NCI-H1092 treated with DMSO at 0.1 percent for 48 hours (cell line): Measurements from ENCODE around the gene LONP2.
"Not testable (repeated sequence)": the region's sequence is repeated elsewhere in the genome, so short reads cannot be mapped to it uniquely, and the experiment has no call there.

Experiments
- DNase-seq: peaks from one replicate; lab custom pipeline; 2025; lab: John Stamatoyannopoulos, UW

Gene LONP2

DNA sequence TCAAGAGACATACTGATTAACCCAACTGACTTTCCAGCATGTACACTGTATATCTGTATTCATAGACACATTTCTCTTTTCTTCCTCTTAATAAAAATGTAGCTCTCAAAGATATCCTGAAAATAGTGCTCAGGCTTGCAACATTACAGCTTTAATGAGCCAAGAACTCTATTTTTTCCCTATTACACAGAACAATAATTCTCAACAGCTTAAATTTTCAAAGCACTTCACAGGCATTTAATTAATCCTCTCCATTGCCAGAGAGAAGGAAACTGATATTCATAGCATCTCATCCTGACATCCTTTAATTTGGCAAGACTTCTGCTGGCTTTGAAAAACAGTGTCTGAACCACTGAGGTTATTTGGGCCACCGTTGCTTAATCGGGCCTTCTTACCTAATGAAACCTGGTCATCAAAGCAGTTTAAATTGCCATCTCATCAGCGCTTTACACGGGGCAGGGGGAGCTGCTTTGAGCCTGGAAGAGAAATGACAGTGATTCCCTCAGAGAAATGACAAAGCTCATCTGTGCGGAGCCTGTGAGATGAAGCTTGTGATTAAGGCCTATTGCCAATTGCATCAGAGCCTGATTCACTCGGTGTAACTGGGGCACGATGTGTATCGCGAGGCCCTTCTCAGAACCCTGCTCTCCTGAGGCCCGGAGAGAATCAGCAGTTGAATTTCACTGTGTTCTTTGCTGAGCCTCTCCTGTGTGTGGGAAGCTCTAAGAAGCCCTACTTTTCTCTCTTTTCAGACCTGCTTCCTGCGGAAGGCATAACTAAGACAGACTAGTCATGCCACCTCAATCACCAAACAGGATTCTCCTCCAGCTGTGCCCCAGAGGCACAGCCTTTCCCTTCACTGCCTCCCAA, 149.6 kb downstream of the LONP2 start:
- no peak for DNase-seq

DNA sequence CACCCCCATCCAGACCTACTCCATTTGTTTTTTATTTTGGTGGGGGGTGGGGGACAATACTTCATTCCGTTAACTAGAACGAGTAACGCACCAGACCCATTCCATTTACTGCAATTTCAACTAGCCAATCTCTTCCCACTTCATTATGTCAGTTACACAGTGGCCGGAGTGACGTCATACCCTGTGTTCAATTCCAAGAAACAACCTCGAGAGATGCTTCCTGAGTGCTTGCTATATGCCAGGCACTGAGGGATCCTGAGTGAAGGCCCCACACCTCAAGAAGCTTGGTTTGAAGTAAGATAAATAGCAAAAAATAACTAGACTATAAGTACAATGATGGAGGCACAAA, 150.2 kb downstream of the LONP2 start:
- no peak for DNase-seq

DNA sequence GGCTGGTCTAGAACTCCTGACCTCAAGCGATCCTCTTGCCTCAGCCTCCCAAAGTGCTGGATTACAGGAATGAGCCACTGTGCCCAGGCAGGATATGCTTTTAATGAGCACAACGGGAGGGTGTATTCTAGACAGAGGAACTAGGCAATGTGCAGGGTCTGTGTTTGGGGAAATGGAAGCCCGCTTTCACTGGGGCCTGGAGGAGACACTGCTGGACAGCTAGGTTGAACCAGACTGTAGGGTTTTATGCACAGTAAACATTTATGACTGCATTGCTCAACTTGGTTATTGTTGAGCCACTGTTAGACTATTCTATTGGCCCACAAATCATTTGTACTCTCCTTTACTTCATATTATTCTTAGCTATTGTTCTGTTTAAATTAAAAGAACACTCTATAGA, 151.3 kb downstream of the LONP2 start:
- DNase-seq = no peak

DNA sequence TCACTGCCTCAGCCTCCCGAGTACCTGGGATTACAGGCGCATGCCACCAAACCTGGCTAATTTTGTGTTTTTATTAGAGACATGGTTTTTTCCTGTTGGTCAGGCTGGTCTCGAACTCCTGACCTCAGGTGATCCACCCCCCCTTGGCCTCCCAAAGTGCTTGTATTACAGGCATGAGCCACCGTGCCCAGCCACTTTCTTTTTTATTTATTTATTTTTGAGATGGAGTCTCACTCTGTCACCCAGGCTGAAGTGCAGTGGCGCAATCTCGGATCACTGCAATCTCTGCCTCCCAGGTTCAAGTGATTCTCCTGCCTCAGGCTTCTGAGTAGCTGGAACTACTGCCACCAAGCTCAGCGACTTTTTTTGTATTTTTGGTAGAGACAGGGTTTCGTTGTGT, 158.4 kb downstream of the LONP2 start:
- not testable (repeated sequence) for DNase-seq

DNA sequence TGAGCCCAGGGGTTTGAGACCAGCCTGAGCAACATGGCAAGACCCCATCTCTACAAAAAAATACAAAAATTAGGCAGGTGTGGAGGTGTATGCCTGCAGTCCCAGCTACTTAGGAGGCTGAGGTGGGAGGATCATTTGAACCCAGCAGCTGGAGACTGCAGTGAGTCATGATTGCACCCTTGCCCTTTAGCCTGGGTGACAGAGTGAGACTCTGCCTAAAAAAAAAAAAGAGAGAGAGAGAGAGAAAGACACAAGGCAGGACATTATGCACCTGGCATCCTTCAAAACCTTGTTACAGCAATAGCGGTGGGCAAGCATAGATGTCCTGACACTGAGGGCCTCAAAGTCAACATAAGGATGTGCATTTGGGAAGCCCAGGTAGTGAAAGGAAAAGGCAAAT, 161.1 kb downstream of the LONP2 start:
- no peak for DNase-seq

DNA sequence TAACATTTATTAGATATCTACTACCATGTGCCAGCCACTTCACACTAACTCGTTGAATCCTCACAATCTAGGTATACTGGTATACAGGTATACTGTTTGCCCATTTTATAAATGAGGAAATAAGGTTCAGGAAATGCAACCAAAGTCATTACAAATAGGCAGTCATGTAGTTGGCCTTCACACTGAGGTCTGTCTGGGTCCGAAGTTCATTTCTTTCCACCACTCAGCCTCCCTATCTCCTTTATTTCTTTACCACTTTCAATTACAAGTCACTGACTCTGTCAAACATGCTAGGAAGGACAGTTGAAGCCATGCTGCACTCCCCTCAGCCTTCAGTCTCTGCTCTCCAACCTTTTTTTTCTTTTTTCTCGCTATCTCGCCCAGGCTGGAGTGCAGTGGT, 161.8 kb downstream of the LONP2 start:
- no peak for DNase-seq
